Right ventricle myocardium superior (tissue), 1 donor: Measurements from ENCODE around the gene POPDC2. TPM values are rescaled to one million over a fixed set of nuclear protein-coding genes. Genes with fewer than 3 reads are reported as not detected.
A peak's percentile ranks its signal among the peaks of the same experiment; 100 is the strongest.

ENCODE experiments used
- ATAC-seq: fragments of 200-7000 bp; cut with Tn5 transposase; one replicate; pipeline ENCODE4 v1.9.1; 2020; ENCODE audit warnings: mild to moderate bottlenecking; ENCODE audit not compliant: poor library complexity
- DNase-seq: peaks from one replicate; pipeline ENCODE4 v3.0.0-alpha.2; 2020
- intact Hi-C: fragments of 100-400 bp; cut with DNase I; formaldehyde crosslinking; loops from one replicate; pipeline ENCODE4 v1.11.2; 2022
- total RNA-seq: library from RNA; stranded (reverse); fragmentation: NEBNext Ultra II Directional; extraction: Animal tissue kit (Norgen Biotek cat#: 25700); gene quantifications from one replicate; pipeline ENCODE4 v1.2.1, GENCODE V29; 2021
- donor health status: DM: no; HTN: yes; CAD: no; lungs with severe emphysema.

The POPDC2 gene
- total RNA-seq, 1 donor from 2014 or later: 538 TPM

DNA sequence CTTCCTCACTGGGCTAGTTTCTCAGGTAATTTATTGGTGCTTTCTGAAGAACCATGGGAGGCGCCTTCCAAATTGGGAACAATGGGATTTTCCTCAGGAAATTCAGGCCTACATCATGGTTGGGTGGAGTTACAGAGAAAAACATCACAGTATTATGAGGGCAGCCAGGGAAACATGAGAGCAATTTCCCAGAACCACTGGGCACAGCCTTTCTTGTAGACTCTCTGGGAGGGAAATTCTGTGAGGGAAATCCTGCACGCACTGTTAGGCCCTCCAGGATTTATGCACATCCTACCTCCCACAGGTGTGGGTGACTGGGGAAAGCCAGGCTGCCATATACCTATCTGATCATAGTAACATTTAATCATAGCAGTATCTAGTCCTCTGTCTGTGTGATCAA lies 13.2 kb downstream of the POPDC2 start:
- ATAC-seq (peak; percentile 5), DNase-seq (no peak)
- intact Hi-C loops: no loop called here

- DNase-seq (no peak), ATAC-seq (no peak)
- intact Hi-C loops: no loop called here
These were observed 14.6 kb downstream of the POPDC2 start for GRCh38 chr3:119645813-119646212.

DNA sequence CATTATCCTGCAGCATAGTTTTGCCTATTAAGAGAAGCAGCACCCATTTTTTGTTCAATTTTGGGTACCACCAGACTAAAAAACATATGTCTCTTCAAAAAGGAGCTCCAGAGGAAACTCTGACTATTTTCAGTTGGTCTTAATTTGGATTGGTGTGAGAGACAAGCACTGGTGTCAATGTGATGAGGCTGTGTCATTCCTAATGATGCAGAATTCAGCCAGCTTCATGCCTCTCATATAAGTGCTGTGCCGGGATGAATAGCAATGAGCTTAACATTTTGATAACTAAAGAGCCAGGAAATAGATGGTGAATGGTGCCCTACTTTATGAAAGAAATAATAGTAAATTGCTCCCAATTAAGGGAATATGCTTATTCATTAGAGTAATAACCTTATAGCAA lies 15.9 kb downstream of the POPDC2 start:
- ATAC-seq (no peak), DNase-seq (no peak)
- intact Hi-C loops: no loop called here

DNA sequence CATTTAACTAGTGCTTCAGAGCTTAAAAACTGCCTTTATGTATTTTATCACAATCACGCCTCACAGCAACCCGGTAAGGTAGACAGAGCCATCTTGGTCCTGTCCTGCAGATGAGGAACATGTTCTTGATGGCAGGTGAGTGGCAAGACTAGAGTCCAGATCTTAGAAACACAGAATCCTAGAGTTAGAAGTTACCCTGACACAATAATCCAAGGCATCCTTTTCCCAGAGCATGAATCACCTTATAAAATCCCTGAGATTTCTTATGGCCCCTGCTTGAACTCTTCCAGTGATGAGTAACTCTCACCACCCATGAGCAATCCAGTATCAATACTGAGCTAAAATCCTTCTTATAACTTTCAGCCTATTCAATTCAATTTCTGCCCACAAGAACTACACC lies 16.9 kb downstream of the POPDC2 start:
- intact Hi-C loops: no loop called here
- DNase-seq (no peak), ATAC-seq (no peak)

GRCh38 chr3:119642746-119643473 lies 17.5 kb downstream of the POPDC2 start:
- no peak for DNase-seq
- no peak for ATAC-seq
- intact Hi-C loops: no loop called here

GRCh38 chr3:119641416-119641815 lies 19.0 kb downstream of the POPDC2 start:
- no peak for DNase-seq
- intact Hi-C loops: no loop called here
- no peak for ATAC-seq

DNA sequence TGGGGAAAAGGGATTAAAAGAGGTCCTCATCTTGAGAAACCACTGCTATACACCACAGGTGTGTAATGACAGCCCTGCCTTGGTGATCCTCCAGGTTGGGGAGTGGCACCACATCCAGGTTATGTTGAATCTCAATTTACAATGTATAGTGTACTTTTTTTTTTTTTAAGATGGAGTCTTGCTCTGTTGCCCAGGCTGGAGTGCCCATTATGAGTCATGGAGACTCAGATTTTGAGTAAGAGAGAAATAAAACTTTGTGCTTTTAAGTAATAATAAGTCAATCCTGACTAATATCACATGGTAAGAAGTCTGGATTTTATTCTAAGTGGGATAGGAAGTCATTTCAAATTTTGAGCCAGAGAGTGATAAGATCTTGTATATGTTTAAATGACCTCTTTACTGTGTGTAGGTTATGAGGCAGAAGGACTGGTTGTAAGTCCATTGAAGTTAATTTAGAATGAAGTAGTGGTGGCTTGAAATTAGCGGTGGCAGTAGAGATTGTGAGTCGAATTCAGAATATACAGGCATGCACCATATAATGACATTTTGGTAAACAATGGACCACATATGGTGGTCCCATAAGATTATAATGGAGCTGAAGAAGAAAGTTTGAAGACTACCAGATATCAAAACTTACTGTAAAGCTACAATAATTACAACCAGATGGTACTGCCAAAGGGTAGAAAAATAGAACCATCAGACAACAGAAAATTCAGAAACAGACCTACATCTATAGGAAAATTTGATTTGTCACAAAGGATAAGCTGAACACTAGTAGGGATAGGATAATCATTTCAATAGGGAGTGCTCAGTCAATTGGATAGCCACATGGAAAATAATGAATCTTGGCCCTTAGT lies 20.7 kb downstream of the POPDC2 start:
- no peak for ATAC-seq
- intact Hi-C loops: loop anchor here (5.0 kb wide), 1 partner anchor 37 kb away; no protein-coding TSS in a partner anchor
- no peak for DNase-seq

- no peak for DNase-seq
- intact Hi-C loops: loop anchor here (5.0 kb wide), 1 partner anchor 36 kb away; no protein-coding TSS in a partner anchor
- ATAC-seq: peak; percentile 5
These were observed 22.5 kb downstream of the POPDC2 start for GRCh38 chr3:119637679-119638477.

GRCh38 chr3:119636891-119637611 lies 23.3 kb downstream of the POPDC2 start:
- intact Hi-C loops: loop anchor here (5.0 kb wide), 1 partner anchor 35 kb away; no protein-coding TSS in a partner anchor
- no peak for DNase-seq
- no peak for ATAC-seq

DNA sequence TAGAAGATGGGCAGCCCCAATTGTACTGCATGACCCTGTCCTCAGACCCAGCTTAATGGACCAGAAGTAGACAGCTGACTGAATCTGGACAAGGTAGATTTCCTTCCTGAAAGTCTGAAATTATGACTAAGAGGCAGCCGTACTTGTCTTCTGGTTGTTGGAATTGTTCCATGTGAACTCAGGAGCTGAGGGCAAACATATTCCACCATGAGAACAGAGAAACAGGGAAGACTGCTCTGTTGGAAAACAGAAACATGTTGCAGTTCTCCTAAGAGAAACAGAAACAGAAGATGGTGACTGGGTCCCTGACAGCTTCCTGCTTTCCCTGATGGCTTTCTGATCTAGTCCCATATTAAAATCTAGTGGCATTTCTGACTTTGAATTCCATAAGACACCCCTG lies 24.1 kb downstream of the POPDC2 start:
- intact Hi-C loops: loop anchor here (5.0 kb wide), 1 partner anchor 34 kb away; no protein-coding TSS in a partner anchor
- ATAC-seq (no peak), DNase-seq (no peak)

DNA sequence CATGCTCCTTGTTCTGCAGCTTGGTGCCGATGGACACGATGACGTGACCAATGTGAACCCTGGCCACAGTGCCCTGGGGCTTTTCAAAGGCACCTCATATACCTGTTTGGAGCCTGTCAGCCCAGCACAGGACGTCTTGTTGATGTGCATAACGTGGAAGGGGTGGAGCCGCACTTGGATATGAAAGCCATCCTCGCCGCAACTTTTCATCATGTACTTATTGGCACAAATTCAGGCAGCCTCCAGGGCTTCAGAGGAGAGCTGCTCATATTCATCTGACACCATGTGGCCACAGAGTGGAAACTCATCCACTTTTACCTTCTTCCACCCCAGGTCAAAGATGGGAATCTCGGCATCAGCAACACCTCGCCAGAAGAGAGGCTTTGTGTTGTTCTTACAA lies 24.7 kb downstream of the POPDC2 start:
- no peak for DNase-seq
- peak; percentile 1 for ATAC-seq
- intact Hi-C loops: loop anchor here (5.0 kb wide), 1 partner anchor 33 kb away; no protein-coding TSS in a partner anchor

DNA sequence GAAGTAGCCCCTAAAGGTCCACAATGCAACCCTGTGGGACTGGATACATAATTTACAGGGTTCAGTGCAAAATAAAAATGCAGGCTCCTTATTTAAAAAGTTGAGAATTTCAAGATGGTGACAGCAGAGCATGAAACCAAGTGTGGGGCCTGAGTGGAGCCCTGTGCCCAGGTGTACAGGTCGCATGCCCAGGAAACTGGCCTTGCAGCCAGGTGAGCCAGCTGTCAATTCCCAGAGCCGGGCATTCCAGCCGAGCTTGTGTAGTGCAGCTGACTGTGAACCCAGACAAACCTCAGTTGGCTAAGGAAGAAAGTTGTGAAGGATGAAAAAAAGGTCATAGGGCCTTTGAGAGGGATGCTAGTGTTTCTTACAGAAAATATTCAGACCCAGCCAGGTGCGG lies 27.6 kb downstream of the POPDC2 start:
- intact Hi-C loops: no loop called here
- no peak for DNase-seq
- no peak for ATAC-seq

DNA sequence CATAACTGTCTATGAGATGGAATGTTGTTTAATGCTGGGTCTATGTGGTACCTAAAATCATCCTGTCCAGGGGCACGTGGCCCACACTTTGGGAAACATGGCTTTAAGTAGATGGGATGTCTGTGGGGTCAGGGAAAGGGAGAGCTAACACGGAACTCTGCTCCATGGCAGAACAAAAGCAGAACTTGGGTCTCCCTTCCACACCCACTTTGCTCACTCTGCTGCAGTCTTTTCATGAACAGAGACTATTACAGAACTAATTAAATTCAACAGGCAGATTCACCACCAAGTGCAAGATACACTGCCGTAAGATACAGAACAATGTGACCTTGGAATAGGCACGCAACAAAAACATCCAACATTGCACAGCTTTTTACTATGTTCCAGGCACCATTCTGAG lies 28.2 kb downstream of the POPDC2 start:
- DNase-seq: no peak
- no peak for ATAC-seq
- intact Hi-C loops: no loop called here

DNA sequence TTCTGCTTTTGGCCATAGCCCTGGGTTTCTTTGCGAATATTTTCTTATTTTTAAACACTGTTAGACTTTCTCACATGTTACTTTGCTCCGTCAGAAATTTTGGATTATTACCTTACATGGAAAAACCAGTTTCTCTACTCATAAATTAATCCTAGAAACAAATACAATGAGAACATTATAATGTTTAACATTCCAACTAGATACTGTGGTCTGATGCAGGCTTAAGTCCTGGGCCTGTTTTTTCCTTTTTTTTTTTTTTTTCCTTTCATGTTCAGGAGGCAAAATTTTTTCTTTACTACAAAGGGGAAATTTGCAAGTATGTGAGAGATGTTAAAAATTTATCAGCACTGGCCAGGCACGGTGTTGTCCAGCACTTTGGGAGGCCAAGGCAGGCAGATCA lies 28.9 kb downstream of the POPDC2 start:
- ATAC-seq (no peak), DNase-seq (no peak)
- intact Hi-C loops: no loop called here

DNA sequence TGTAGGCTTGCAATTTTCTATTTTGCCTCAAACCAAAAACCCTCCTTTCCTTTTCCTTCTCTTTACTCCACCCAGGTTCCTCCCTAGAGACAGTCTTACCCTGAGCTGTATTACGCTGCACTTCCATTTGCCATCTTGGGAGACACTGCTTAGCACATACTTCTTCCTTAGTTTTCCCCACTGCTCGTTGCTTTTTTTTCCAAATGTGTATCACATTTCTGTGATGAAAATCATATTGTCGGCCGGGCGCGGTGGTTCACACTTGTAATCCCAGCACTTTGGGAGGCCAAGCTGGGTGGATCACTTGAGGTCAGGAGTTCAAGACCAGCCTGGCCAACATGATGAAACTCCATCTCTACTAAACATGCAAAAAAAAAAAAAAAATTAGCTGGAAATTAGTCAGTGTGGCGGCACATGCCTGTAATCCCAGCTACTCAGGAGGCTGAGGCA lies 29.5 kb downstream of the POPDC2 start:
- DNase-seq: no peak
- intact Hi-C loops: no loop called here
- peak; percentile 8 for ATAC-seq

- ATAC-seq (peak; percentile 30), DNase-seq (no peak)
- intact Hi-C loops: no loop called here
These were observed 30.1 kb downstream of the POPDC2 start for GRCh38 chr3:119630128-119630879.

DNA sequence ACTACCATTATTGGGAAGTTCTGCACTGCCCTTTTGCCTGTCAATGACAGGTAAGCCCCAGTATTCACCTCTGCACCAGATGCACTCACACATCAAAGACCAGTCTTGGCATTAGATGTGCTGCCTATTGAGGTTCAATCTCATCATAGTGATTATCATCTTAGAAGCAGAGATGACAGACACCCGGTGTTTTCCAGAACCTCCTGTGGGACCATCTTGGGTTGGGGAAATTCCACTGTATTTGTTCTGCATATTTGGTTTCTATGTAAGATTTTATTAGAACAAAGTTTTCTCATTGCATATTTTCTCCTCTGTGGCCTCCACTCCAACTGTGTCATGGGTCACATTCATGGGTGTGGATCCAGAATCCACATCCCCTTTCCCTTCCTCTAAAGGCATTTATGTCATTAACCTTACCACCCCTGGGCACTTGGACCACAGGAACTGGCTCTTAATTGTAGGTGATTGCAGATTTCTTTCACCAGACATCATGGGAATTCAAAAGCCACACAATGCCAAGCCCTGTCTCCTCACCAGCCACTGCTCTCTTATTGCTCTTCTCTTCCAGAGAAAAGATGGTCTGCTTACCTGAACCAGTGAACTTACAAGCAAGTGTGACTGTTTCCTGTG lies 31.5 kb downstream of the POPDC2 start:
- DNase-seq: no peak
- intact Hi-C loops: no loop called here
- no peak for ATAC-seq
